Testis (tissue), 3 donors: Measurements from ENCODE around the gene ATP6V1G2. TPM values are rescaled to one million over a fixed set of nuclear protein-coding genes. Genes with fewer than 3 reads are reported as not detected.

Source experiments
- DNase-seq: peaks from one replicate; pipeline ENCODE4 v3.0.0-alpha.2; 2019
- H3K27ac ChIP-seq, 2 donors: fragments of 200-600 bp; sonication (generic); one replicate each; pipeline ENCODE4 v1.5.1; 2019
- H3K27me3 ChIP-seq: fragments of 200-600 bp; sonication (generic); one replicate; pipeline ENCODE4 v1.5.1; 2019
- H3K36me3 ChIP-seq: fragments of 200-600 bp; sonication (generic); one replicate; pipeline ENCODE4 v1.5.1; 2017; ENCODE audit warnings: low read depth; ENCODE audit errors: missing control alignments
- H3K4me1 ChIP-seq: fragments of 200-600 bp; sonication (generic); one replicate; pipeline ENCODE4 v1.5.1; 2019
- H3K4me3 ChIP-seq, 2 donors: fragments of 200-600 bp; sonication (generic); one replicate each; pipeline ENCODE4 v1.5.1; 2017 to 2019
- H3K9me3 ChIP-seq: fragments of 200-600 bp; sonication (generic); one replicate; pipeline ENCODE4 v1.5.1; 2017
- CTCF ChIP-seq, 3 experiments: fragments of 450-650 bp in 2 of 3; fragments of 200-600 bp in 1 of 3; sonication (generic) in 1 of 3; IDR thresholded peaks; one replicate each; pipeline ENCODE4 v1.5.1; 2016 to 2019; ENCODE audit warnings: antibody characterized with exemption in 3 of 3, mild to moderate bottlenecking in 2 of 3, moderate library complexity in 1 of 3
- POLR2A ChIP-seq: fragments of 450-650 bp; IDR thresholded peaks from one replicate; pipeline ENCODE4 v1.6.1; 2017; ENCODE audit warnings: antibody characterized with exemption, mild to moderate bottlenecking, moderate library complexity
- WGBS, 2 donors: methylation state at CpG; one replicate each; pipeline ENCODE4 v1.1.5; 2018; 5-methylcytosine and 5-hydroxymethylcytosine counted together
- intact Hi-C: fragments of 100-400 bp; cut with DNase I; formaldehyde crosslinking; loops from one replicate; pipeline ENCODE4 v1.15.1; 2023; ENCODE audit warnings: low total_unique reads
- polyA plus RNA-seq: library from polyadenylated mRNA; stranded (reverse); fragments of 350-450 nt; fragmentation: Illumina TruSeq; extraction: RNeasy Lipid Tissue Mini Kit (QIAGEN cat#74804); gene quantifications from one replicate; pipeline ENCODE4 v1.2.3, GENCODE V29; 2014; ENCODE audit warnings: low read depth, low replicate concordance; ENCODE audit not compliant: insufficient read depth
- total RNA-seq, 2 donors: library from RNA; depleted of rRNA; stranded (reverse); fragments of >200 nt; gene quantifications; one replicate each; pipeline ENCODE4 v1.2.3, GENCODE V29; 2016

Gene ATP6V1G2
- total and polyA plus RNA-seq, 3 donors from 2014 or later, result 3.3 to 6.9 (median 4.7) TPM

GRCh38 chr6:31534011-31534410, 12.4 kb downstream of the ATP6V1G2 start:
- H3K27ac ChIP-seq, result no peak overlapping the region
- H3K4me3 ChIP-seq, result no peak overlapping the region
- WGBS, 2 donors, result 78 to 90% methylated on average over 6 of the region's 6 CpGs
- intact Hi-C loops, result no loop called here
- H3K4me1 ChIP-seq, result peaks cover under 1% of the 10 kb centered on the region
- H3K36me3 ChIP-seq, result no peaks in the 10 kb centered on the region
- DNase-seq, result no peak
- no peaks in the 10 kb centered on the region for H3K9me3 ChIP-seq
- H3K27me3 ChIP-seq, result no peaks in the 10 kb centered on the region
- TF ChIP-seq POLR2A, result no peak
- TF ChIP-seq CTCF (IDR thresholded peaks at IDR 0.05), result no peak

- no peak for DNase-seq
- H3K27ac ChIP-seq, result no peak overlapping the region
- H3K4me1 ChIP-seq, result no peaks in the 10 kb centered on the region
- H3K36me3 ChIP-seq, result no peaks in the 10 kb centered on the region
- no peak overlapping the region for H3K4me3 ChIP-seq
- H3K27me3 ChIP-seq, result no peaks in the 10 kb centered on the region
- no peaks in the 10 kb centered on the region for H3K9me3 ChIP-seq
- intact Hi-C loops, result no loop called here
- 94 to 97% methylated on average over 1 of the region's 1 CpG for WGBS, 2 donors
- TF ChIP-seq POLR2A, result no peak
- TF ChIP-seq CTCF (IDR thresholded peaks at IDR 0.05), result no peak
These were observed 13.0 kb downstream of the ATP6V1G2 start for GRCh38 chr6:31533455-31533841.

GRCh38 chr6:31532644-31533454, 13.6 kb downstream of the ATP6V1G2 start:
- intact Hi-C loops, result no loop called here
- WGBS, 2 donors, result 38 to 54% methylated on average over 8 to 9 of the region's 9 CpGs
- no peak overlapping the region for H3K4me3 ChIP-seq
- DNase-seq, result no peak
- H3K4me1 ChIP-seq, result no peaks in the 10 kb centered on the region
- no peaks in the 10 kb centered on the region for H3K27me3 ChIP-seq
- no peaks in the 10 kb centered on the region for H3K9me3 ChIP-seq
- TF ChIP-seq POLR2A (no peak), CTCF (IDR thresholded peaks at IDR 0.05) (no peak)
- no peak overlapping the region for H3K27ac ChIP-seq
- H3K36me3 ChIP-seq, result no peaks in the 10 kb centered on the region

GRCh38 chr6:31531771-31532643, 14.4 kb downstream of the ATP6V1G2 start:
- TF ChIP-seq POLR2A (no peak), CTCF (IDR thresholded peaks at IDR 0.05) (no peak)
- WGBS, 2 donors, result 67 to 74% methylated on average over 9 of the region's 9 CpGs
- intact Hi-C loops, result no loop called here
- no peak for DNase-seq
- no peak overlapping the region for H3K4me3 ChIP-seq
- no peak overlapping the region for H3K27ac ChIP-seq
- H3K9me3 ChIP-seq, result no peaks in the 10 kb centered on the region
- no peaks in the 10 kb centered on the region for H3K36me3 ChIP-seq
- H3K4me1 ChIP-seq, result no peaks in the 10 kb centered on the region
- no peaks in the 10 kb centered on the region for H3K27me3 ChIP-seq
